Fibroblast of lung (primary cell): ENCODE results near the gene CAMKK1.

Experiments used
- CTCF ChIP-seq, 2 donors: IDR thresholded peaks in 1 of 2; conservative IDR thresholded peaks in 1 of 2; 1 replicate in 1 of 2; 2 replicates in 1 of 2; pipeline ENCODE4 v1.5.1; 2011 to 2012; ENCODE audit warnings: low read length in 2 of 2, control low read depth in 1 of 2, inconsistent platforms in 1 of 2, low read depth in 1 of 2, mild to moderate bottlenecking in 1 of 2
- EZH2 ChIP-seq: IDR thresholded peaks from 2 replicates; pipeline ENCODE4 v1.5.1; 2012; ENCODE audit warnings: low read length, control low read depth, mild to moderate bottlenecking; ENCODE audit errors: missing control alignments

DNA sequence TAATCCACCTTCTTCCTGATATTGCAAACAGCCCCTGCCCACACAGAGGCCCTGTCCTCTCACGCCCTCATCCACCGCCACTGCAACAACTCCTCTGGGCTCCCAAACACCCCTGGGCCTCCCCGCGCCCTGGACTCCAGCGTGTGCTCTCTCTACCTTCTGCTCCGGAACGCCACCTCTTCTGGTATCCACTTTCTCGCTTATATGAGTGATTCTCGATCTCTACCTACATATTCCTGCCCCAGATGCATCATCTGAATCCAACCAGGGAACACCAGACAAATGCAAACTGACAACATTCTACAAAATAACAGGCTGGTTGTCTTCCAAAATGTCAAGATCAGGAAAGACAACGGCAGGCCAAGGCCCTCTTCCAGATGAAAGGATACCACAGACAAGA is 19.0 kb downstream of the CAMKK1 start:
- TF ChIP-seq CTCF (conservative IDR thresholded peaks at IDR 0.05 in 1 of 2, IDR thresholded peaks at IDR 0.05 in 1 of 2; ENCODE audit: low read depth in 1 of 2, low read length in 2 of 2) (no peak), EZH2 (no peak)
